Effector CD8-positive, alpha-beta T cell (primary cell): Measurements from ENCODE around the gene CHCT1.
"Not testable (repeated sequence)": the region's sequence is repeated elsewhere in the genome, so short reads cannot be mapped to it uniquely, and the experiment has no call there.

ENCODE experiments used
- DNase-seq: peaks from one replicate; lab custom pipeline; 2025; lab: John Stamatoyannopoulos, UW

CHCT1 gene

DNA sequence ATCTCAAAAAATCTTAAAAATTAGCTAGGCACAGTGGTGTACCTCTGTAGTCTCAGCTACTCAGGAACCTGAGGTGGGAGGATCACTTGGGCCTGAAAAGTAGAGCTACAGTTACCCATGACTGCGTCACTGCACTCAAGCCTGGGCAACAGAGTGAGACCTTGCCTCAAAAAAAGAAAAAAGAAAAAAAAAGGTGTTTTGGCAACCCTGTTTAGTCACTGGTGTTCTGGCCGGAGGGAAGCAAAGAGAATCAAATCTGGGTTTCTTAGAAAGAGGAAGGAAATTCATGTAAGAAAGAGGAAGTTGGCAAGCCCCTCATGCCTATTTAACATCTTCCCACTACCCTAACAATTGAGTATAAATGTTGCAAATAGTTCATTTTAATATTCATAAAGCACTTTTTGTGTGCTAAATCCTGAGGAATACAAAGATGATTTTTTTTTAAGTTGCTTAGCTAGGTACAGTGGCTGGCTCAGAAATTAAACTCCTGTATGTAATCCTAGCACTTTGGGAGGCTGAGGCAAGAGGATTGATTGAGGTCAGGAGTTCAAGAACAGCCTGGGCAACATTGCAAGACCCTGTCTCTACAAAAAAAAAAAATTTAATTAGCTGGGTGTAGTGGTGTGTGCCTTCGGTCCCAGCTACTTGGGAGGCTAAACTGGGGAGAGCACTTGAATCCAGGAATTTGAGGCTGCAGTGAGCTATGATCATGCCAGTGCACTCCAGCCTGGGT is 23.9 kb upstream of the CHCT1 start:
- no peak for DNase-seq

DNA sequence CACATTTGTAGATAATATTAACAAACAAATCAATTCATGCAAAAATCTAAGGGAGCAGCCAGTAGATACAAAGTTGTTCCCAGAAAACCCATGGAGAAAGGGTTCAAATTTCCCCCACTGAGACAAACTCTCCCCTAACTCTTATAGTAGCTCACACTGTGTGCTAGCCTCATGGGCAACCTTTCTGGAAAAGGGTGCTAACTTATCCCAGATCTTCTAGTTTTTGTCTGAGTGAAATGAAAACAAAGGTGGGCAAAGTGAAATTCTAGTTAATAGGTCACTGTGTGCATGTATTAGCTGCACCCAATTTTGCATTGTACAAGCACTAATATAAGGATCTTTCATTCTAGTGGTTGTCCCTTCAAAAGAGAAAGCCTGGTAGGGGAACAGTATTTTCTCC is 20.5 kb upstream of the CHCT1 start:
- DNase-seq = no peak

DNA sequence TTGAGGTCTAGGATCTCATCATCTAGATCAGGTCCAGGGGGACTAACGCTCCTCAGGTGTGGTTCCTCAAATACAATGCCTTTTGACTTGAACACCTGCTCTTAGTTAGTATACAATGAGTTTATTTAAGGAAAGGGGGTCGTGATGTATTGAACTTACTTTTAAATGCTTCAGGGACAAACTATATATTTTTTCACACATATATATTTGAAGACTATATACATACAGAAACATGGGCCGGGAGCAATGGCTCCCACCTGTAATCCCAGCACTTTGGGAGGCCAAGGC is 18.8 kb upstream of the CHCT1 start:
- DNase-seq = no peak

DNA sequence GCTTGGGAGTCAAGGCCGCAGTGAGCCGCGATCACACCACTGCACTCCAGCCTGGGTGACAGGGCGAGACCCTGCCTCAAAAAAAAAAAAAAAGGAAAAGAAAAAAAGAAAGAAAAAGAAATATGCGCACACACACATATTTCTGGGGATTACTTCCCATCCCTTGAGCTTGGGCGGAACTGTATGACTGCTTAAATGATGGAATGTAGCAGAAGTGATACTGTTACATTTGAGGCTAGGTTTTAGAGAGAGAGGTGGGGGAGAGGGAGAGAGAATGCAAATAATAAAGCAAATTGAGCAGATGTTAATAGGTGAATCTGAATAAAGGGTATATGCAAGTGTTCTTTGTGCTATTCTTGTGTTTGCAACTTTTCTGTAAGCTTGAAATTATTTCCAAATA is 18.3 kb upstream of the CHCT1 start:
- no peak for DNase-seq

DNA sequence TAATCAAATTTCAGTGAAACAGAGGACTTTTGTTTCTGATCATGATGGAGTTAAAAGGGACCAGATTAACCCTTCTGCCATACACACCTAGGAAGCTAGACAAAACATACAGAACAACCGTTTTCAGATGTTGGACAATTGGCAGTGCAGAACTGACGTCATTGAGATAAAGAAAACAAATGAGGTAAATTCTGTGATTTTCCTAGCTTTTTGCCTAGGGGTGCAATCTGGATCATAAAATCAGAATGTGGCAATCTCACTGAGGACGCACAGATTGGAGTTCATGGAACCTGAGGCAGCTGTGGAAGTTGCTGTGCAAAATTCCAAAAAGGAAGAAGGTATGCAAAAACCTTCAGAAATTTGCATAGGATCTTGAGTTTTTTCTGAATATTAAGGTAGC is 15.4 kb upstream of the CHCT1 start:
- no peak for DNase-seq

DNA sequence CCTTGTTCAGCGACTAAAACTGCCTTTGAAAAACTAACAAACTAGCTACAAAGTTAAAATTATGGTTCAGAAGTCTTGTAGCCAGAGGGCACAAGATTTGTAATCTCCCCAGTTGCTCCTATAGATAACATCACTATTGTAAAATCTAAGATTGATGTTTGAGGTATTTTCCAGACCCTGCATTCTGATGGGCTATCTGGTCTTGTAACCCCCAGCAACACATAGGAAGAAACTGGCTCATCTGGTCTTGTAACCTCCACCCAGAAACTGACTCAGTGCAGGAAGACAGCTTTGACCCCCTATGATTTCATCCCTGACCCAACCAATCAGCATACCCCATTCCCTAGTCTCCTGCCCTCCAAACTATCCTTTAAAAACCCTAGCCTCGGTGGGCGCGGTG is 12.3 kb upstream of the CHCT1 start:
- no peak for DNase-seq

DNA sequence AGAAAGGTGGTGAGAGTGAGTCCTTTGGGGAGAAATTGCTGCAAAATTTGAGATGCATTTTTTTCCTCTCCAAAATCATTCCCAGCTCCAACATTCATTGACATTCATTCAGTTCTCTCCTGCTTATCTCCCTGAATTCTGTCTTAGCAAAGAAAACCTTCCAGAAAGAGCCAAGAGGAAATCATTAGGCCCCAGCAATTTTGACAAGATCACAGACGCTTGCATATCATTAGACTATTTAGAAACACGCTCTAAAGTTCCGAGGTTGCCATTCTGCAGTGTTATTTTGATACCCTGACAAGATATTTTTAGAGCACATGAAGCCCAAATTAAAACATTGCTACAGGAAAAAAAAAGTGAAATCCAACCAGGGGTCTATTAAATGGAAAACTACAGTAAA is 9.6 kb upstream of the CHCT1 start:
- DNase-seq = no peak

DNA sequence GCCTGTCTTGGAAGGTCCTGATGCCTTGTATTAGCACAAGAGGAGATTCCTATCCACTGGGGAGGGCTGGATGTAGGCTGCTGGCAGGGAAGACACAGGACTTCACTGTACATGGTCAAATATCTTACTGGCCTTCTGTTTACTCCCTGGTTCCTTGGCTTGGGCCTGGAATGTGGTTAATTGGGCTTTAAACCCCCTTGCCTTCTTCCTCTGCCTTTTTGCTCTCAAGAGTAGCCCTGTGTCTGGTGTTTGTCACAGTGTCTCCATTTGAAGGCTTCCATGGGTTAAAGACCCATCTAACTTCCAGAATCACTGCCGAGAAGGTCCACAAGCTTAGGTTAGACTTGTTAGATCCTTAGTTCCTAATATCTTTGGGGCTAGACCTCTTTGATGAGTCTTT is 7.1 kb upstream of the CHCT1 start:
- DNase-seq = no peak

DNA sequence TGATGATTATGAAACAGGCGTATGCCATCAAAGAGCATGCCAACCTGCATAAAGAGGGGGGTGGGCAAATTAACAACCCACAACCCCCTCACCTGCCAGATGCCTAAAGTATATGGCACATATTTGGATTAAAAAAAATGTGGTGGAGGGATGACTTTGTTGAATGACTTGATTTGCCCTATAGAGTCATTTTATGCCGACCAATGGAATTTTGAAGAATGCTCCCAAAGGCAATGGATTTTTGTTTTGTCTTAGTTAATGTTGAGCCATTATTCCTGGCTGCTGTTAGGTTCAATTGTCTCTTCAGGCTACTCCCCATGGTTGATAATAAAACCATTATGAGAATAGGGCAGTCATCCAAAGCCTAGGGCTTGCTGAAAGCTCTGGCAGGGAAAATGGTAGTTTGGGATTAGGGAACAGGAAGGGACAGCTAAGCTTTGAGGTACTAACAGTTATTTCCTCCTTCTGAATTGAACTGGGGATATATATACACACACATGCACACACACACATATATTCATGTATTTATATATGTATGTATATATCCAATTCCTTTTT is 5.8 kb upstream of the CHCT1 start:
- no peak for DNase-seq

DNA sequence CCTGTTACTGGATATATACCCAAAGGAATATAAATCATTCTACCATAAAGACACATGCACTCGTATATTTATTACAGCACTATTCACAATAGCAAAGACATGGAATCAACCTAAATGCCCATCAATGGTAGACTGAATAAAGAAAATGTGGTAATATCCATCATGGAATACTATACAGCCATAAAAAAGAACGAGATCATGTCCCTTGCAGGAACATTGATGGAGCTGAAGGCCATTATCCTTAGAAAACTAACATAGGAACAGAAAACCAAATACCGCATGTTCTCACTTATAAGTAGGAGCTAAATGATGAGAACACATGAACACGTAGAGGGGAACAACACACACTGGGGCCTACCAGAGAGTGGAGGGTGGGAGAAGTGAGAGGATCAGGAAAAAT is 3.3 kb upstream of the CHCT1 start:
- not testable (repeated sequence) for DNase-seq

DNA sequence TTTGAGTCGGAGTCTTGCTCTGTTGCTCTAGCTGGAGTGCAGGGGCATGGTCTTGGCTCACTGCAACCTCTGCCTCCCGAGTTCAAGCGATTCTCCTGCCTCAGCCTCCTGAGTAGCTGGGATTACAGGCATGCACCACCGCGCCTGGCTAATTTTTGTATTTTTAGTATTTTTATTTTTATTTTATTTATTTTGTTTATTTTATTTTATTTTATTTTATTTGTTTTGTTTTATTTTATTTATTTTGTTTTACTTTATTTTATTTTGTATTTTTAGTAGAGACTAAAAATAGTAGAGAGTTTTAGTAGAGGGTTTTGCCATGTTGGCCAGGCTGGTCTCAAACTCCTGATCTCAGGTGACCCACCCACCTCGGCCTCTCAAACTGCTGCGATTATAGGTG is 2.4 kb upstream of the CHCT1 start:
- DNase-seq = not testable (repeated sequence)

DNA sequence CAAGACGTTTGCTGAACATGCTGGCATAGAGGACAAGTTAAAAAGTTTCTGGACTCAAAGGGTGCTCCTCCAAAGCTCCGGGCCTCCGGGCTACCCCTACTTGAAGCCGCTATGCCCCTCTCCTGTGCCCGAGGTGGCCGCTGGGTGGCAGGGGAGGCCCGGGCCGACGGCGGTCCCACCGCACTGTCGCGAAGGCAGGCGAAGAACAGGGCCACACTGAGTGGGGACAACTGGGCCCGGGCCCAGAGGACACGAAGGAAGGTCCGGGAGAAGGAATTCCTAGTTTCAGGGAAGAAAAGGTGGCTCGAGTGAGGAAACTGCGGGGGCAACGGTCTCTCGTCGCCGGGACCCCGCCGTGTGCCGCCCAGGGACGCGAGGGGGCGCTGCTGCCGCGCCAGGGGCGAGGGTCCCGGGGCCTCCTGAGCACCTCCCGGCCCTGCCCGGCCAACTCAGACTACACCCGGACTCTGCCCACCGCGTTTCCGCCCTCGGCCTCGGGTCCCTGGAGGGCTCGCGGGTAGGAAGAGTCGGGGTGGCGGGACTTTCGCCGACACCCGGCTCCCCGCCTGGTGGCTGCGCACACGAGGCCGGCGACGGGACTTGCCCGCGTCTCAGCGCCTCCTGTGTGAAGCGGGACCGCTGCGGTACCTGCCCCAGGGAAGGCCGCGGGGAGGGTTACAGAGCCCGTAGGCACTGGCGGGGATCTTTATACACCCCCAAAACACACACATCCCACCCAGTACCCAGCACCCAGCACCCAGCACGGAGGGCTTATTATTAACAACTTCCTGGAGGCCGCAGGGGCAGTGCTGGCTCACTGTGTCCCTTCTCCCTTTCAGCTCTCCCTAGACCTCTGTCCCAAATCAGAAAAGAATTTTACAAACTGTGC is 772 bp upstream of the CHCT1 start:
- peak; percentile 56 for DNase-seq

DNA sequence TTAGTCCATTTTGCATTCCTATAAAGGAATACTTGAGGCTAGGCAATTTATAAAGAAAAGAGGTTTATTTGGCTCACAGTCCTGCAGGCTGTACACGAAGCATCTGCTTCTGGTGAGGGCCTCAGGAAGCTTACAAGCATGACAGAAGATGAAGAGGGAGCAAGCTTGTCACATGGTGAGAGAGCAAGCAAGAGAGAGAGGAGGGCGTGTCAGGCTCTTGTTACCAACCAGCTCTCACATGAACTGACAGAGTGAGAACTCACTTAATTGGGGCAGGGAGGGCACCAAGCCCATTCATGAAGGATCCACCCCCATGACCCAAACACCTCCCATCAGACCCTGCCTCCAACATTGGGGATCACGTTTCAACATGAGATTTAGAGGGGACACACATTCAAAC is 1.6 kb downstream of the CHCT1 start:
- DNase-seq = no peak

DNA sequence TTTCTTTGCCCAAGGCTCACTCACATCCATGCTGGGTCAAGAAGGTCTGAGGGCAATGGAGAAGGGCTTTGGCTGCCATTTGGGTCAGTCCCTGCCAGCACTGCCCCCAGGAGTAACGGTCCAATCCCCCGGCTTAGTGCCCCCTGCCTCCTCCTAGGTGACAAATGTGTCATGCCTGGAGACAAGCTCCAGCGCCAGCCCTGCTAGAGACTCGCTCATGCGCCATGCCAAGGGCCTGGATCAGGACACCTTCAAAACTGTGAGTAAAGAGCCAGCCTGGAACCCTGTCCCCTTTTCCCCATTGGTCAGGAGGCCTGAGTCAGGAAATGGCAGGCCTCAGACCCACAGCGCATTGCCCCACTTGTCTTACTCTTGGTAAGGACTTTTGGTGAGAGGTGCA is 3.3 kb downstream of the CHCT1 start:
- DNase-seq = no peak

DNA sequence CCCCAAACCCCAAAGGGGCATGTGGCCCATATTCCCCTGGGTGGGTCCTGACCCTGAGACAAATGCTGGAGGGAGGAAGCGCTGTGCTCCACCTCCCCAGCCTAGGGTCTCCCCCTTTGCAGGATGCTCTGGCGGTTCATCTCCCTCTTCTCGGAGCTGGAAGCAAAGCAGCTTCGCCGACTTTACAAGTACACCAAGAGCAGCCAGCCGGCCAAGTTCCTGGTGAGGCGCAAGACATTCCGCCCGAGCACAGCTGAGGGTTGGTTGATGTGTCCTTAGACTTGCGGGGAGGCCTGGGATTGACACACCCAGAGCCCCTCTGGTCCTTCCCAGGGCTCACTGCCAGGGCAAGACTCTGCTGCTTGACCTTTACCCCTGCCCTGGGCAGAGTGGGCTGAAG is 4.3 kb downstream of the CHCT1 start:
- DNase-seq = no peak

DNA sequence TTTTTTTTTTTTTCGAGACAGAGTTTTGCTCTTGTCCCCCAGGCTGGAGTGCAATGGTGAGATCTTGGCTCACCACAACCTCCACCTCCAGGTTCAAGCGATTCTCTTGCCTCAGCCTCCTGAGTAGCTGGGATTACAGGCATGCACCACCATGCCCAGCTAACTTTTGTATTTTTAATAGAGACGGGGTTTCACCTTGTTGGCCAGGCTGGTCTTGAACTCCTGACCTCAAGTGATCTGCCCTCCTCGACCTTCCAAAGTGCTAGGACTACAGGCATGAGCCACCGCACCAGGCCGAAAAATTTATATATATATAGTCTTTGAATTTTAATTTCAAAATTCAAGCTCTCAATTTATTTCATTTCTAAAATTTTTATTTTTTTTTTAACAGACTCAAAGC is 6.2 kb downstream of the CHCT1 start:
- not testable (repeated sequence) for DNase-seq

DNA sequence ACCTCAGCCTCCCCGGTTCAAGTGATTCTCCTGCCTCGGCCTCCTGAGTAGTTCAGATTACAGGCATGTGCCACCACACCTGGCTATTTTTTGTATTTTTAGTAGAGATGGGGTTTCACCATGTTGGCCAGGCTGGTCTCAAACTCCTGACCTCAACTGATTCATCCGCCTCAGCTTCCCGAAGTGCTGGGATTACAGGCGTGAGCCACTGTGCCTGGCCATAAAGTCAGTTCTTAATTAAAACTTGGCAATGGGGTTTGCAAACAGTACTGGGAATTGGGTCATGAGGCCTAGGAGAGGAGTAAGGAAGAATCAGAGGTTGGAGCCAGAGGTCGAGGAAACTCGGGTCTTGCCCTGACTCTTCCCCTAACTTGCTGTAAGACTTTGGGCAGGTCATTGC is 8.3 kb downstream of the CHCT1 start:
- not testable (repeated sequence) for DNase-seq

DNA sequence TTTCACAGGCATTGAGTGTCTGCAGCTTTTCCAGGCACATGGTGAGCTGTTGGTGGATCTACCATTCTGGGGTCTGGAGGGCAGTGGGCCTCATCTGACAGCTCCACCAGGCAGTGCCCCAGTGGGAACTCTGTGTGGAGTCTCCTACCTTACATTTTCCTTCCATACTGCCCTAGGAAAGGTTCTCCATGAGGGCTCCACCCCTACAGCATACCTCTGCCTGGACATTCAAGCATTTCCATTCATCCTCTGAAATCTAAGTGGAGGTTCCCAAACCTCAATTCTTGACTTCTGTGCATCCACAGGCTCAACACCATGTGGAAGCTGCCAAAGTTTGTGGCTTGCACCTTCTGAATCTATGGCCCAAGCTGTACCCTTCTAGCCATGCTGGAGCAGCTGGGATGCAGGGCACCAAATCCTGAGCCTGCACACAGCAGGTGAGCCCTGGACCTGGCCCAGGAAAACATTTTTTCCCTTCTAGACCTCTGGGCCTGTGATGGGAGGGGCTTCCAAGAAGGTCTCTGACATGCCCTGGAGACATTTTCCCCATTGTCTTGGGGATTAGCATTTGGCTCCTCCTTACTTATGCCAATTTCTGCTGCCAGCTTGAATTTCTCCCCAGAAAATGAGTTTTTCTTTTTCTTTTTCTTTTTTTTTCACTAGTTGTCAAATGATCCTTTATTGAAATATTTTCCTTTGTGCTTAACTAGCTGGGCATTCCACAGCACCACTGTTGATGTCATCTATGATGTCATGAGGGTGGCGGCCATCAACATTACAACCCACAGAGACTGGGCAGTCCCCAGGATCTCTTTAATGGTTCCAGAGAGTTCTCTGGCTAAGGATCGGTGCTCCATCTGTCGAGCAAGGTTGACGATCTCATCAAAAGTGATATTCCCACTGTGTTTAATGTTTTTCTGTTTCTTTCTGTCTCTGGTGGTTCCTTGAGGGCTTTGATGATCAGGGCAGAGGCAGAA is 11.0 kb downstream of the CHCT1 start:
- not testable (repeated sequence) for DNase-seq

DNA sequence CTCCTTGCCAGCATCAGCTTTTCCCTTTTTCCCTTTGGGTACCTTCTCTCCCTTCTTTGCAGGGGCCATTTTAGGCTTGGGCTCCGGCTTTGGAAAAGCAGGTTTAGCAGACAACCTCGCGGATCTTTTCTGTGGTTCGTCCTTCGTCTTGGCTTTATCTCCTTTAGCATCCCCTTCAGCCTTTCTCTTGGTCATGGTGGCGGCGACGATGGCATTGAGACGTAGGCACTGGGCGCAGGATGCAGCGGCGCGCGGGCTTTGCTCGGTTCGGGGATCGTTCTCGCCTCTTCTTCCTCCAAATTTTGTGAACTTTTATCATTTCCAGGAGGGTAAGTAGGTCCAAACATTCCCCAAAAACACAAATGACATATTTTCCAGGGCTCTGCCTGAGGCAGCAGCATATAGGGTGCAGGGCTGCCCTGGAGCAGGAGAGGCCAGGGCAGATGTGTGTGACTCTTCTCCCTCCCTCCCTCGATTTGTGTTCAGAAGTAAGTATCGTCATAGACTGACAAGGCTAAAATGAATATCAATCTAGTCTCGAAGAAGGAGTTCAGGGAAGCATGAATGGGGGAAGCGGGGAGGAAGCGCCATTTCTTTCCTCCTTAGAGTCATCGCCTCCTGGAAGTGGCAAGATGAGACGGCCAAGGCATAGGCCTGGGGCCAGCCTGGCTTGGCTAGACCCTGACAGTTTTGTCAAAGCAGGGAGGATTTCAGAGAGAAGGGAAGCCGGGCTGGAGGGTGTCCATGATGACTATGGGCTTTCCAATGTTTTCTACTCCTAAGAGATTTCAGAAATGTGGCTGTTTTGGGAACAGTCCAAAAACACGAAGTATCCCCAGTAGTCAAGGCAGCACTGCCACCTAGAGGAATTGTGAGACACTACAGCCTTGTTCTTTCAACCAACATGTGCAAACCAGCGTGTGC is 13.2 kb downstream of the CHCT1 start:
- DNase-seq = peak; percentile 31

DNA sequence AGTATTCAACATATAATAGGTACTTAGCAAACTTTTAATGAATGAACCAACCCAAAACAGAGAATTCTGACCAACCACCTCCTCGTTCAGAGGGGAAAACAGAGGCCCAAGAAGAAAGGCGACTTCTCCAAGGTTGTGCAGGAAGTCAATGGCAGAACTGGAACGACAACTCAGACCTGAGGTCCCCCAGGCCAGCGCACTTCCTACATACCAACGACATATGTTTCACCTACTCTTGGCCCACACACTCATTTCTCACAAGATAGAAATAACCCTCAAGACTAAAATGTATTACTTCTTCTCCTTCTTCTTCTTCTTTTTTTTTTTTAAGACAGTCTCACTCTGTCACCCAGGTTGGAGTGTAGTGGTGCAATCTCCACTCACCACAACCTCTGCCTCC is 14.4 kb downstream of the CHCT1 start:
- no peak for DNase-seq

DNA sequence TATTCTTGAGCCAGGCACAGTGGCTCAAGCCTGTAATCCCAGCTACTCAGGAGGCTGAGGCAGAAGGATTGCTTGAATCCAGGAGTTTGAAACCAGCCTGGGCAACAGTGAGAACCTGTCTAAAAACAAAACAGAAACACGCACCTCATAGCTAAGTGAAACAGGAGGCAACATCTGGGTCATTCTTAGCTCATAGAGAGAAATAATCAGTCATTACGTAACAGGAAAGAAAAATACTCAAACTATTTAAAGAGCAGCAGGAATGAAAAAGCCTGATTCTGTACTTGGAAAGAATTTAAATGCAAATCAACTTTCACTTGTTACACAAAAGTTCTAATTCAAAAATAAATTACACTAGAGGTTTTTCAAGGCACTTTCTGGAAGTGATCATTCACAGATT is 17.2 kb downstream of the CHCT1 start:
- no peak for DNase-seq
